HCT116 (cell line): Measurements from ENCODE around the gene ELAC1. TPM values are rescaled to one million over a fixed set of nuclear protein-coding genes. Genes with fewer than 3 reads are reported as not detected.

Source experiments
- ATAC-seq: fragments of 200-7000 bp; cut with Tn5 transposase; 2 replicates; pipeline ENCODE4 v1.9.1; 2020; ENCODE audit warnings: mild to moderate bottlenecking, moderate library complexity
- Bru-seq: library from RNA; stranded (reverse); fragments of 400-500 nt; gene quantifications from one replicate; lab custom pipeline; 2021; lab: Mats Ljungman, UMichigan
- BruChase-seq, 2 experiments: library from RNA; stranded (reverse); fragments of 400-500 nt; gene quantifications; one replicate each; lab custom pipeline; 2021; lab: Mats Ljungman, UMichigan
- BruUV-seq: library from RNA; stranded (reverse); fragments of 400-500 nt; replicated peaks from 2 replicates; lab custom pipeline; 2021; lab: Mats Ljungman, UMichigan
- CTCF ChIA-PET: fragments of 300-600 bp; sonication (Branson Sonifier 250); formaldehyde crosslinking; loops from one replicate; lab custom pipeline; 2021; ENCODE audit warnings: antibody characterized with exemption; lab: Charles Lee
- POLR2A ChIA-PET: fragments of 300-600, 350-600 bp; sonication (Branson Sonifier 250); formaldehyde crosslinking; loops from one replicate; lab custom pipeline; 2021; ENCODE audit warnings: antibody characterized with exemption; lab: Charles Lee
- RAD21 ChIA-PET, 2 experiments: fragments of 300-600 bp; sonication (Branson Sonifier 250); formaldehyde crosslinking; loops; one replicate each; lab custom pipeline; 2023; ENCODE audit warnings: low total read pairs in 2 of 2; ENCODE audit not compliant: uncharacterized antibody in 2 of 2, unreplicated experiment in 2 of 2, low non-redundant PET in 1 of 2; lab: Charles Lee
- DNase-seq: peaks from one replicate; pipeline ENCODE4 v3.0.0-alpha.2; 2010; ENCODE audit warnings: low read depth, low spot score
- H2AFZ ChIP-seq: fragments of 200-600 bp; shearing (Covaris generic), sonication (generic); 2 replicates; pipeline ENCODE4 v1.6.1; 2017; ENCODE audit warnings: low read depth, mixed run types, mixed read lengths, antibody characterized with exemption, low read length; ENCODE audit not compliant: poor library complexity, severe bottlenecking
- H3K27ac ChIP-seq: 2 replicates; pipeline ENCODE4 v1.5.1; 2012; ENCODE audit warnings: low read depth, low read length
- H3K27me3 ChIP-seq: fragments of 200-600 bp; sonication (generic); 2 replicates; pipeline ENCODE4 v1.6.1; 2016; ENCODE audit warnings: mixed run types, low read length, mixed read lengths; ENCODE audit not compliant: insufficient read depth
- H3K36me3 ChIP-seq, 2 experiments: fragments of 200-500 bp in 1 of 2; fragments of 200-600 bp in 1 of 2; sonication (Bioruptor generic) in 1 of 2; sonication (generic) in 1 of 2; 2 replicates each; pipeline versions ENCODE4 v1.5.1 to v1.6.1; 2014 to 2016; ENCODE audit warnings: low read length in 2 of 2, inconsistent platforms in 1 of 2, mixed read lengths in 1 of 2, mixed run types in 1 of 2; ENCODE audit not compliant: insufficient read depth in 2 of 2, control insufficient read depth in 1 of 2
- H3K4me1 ChIP-seq, 2 experiments: fragments of 200-600 bp in 1 of 2; sonication (generic) in 1 of 2; 2 replicates each; pipeline versions ENCODE4 v1.5.1 to v1.6.1; 2012 to 2017; ENCODE audit warnings: low read length in 2 of 2, inconsistent platforms in 1 of 2, mild to moderate bottlenecking in 1 of 2, mixed read lengths in 1 of 2, mixed run types in 1 of 2, moderate library complexity in 1 of 2; ENCODE audit not compliant: insufficient read depth in 2 of 2, control insufficient read depth in 1 of 2
- H3K4me2 ChIP-seq: fragments of 200-600 bp; sonication (generic); 2 replicates; pipeline ENCODE4 v1.6.1; 2017; ENCODE audit warnings: mixed run types, low read length, mixed read lengths
- H3K4me3 ChIP-seq, 2 experiments: fragments of 200-600 bp in 1 of 2; sonication (generic) in 1 of 2; replicated peaks in 1 of 2; 2 replicates each; pipeline ENCODE4 v1.5.1; 2011 to 2016; ENCODE audit warnings: low read length in 2 of 2, control low read depth in 1 of 2, low read depth in 1 of 2, mild to moderate bottlenecking in 1 of 2, mixed read lengths in 1 of 2, mixed run types in 1 of 2
- H3K79me2 ChIP-seq: fragments of 200-600 bp; sonication (generic); 2 replicates; pipeline ENCODE4 v1.6.1; 2017; ENCODE audit warnings: mild to moderate bottlenecking, mixed run types, low read length, moderate library complexity, mixed read lengths; ENCODE audit not compliant: insufficient read depth
- H3K9ac ChIP-seq: fragments of 200-600 bp; sonication (generic); 2 replicates; pipeline ENCODE4 v1.6.1; 2016; ENCODE audit warnings: low read length, mixed read lengths
- H3K9me2 ChIP-seq: fragments of 200-600 bp; sonication (generic), shearing (Covaris generic); 2 replicates; pipeline ENCODE4 v1.6.1; 2017; ENCODE audit warnings: mixed run types, mild to moderate bottlenecking, moderate library complexity; ENCODE audit not compliant: insufficient read depth
- H3K9me3 ChIP-seq, 2 experiments: fragments of 200-500 bp in 1 of 2; fragments of 200-600 bp in 1 of 2; sonication (Bioruptor generic) in 1 of 2; sonication (generic) in 1 of 2; 2 replicates each; pipeline ENCODE4 v1.6.1; 2014 to 2017; ENCODE audit warnings: low read length in 2 of 2, mixed read lengths in 2 of 2, inconsistent platforms in 1 of 2, low read depth in 1 of 2, mild to moderate bottlenecking in 1 of 2, mixed run types in 1 of 2, moderate library complexity in 1 of 2; ENCODE audit not compliant: control insufficient read depth in 1 of 2, insufficient read depth in 1 of 2
- H4K20me1 ChIP-seq: fragments of 200-600 bp; sonication (generic), shearing (Covaris generic); 2 replicates; pipeline ENCODE4 v1.6.1; 2017; ENCODE audit warnings: mixed run types, mild to moderate bottlenecking, moderate library complexity; ENCODE audit not compliant: insufficient read depth
- ATF3 ChIP-seq: IDR thresholded peaks from 2 replicates; pipeline ENCODE4 v1.6.1; 2012
- CBX3 ChIP-seq: IDR thresholded peaks from 2 replicates; pipeline ENCODE4 v1.6.1; 2012; ENCODE audit warnings: low read depth
- CEBPB ChIP-seq: IDR thresholded peaks from 2 replicates; pipeline ENCODE4 v1.6.1; 2012; ENCODE audit warnings: low read depth
- EGR1 ChIP-seq: IDR thresholded peaks from 2 replicates; pipeline ENCODE4 v1.6.1; 2012; ENCODE audit warnings: low read depth
- ELF1 ChIP-seq: IDR thresholded peaks from 2 replicates; pipeline ENCODE4 v1.6.1; 2012; ENCODE audit warnings: low read depth, borderline replicate concordance
- FOSL1 ChIP-seq: IDR thresholded peaks from 2 replicates; pipeline ENCODE4 v1.6.1; 2012; ENCODE audit warnings: low read depth
- JUND ChIP-seq: IDR thresholded peaks from 2 replicates; pipeline ENCODE4 v1.6.1; 2012
- MAX ChIP-seq: IDR thresholded peaks from 2 replicates; pipeline ENCODE4 v1.6.1; 2012
- POLR2A ChIP-seq: IDR thresholded peaks from 2 replicates; pipeline ENCODE4 v1.7.0; 2011; ENCODE audit warnings: borderline replicate concordance; ENCODE audit not compliant: insufficient read depth, insufficient read length; ENCODE audit errors: extremely low read depth
- POLR2AphosphoS5 ChIP-seq: IDR thresholded peaks from 2 replicates; pipeline ENCODE4 v1.6.1; 2011; ENCODE audit warnings: mild to moderate bottlenecking, low read depth, low read length, moderate library complexity
- REST ChIP-seq: IDR thresholded peaks from 2 replicates; pipeline ENCODE4 v1.6.1; 2012; ENCODE audit warnings: low read depth
- SIN3A ChIP-seq: IDR thresholded peaks from 2 replicates; pipeline ENCODE4 v1.6.1; 2012; ENCODE audit warnings: low read depth
- SP1 ChIP-seq: IDR thresholded peaks from 2 replicates; pipeline ENCODE4 v1.6.1; 2012; ENCODE audit warnings: low read depth
- YY1 ChIP-seq: IDR thresholded peaks from 2 replicates; pipeline ENCODE4 v1.6.1; 2011; ENCODE audit warnings: low read length, low read depth, moderate library complexity, mild to moderate bottlenecking; ENCODE audit not compliant: insufficient replicate concordance; ENCODE audit errors: extremely low read depth
- ZFX ChIP-seq: fragments of 450-650 bp; IDR thresholded peaks from 2 replicates; pipeline ENCODE4 v1.6.1; 2017
- ZNF274 ChIP-seq: fragments of 200-500 bp; sonication (Bioruptor generic); IDR thresholded peaks from 2 replicates; pipeline ENCODE4 v1.6.1; 2014; ENCODE audit warnings: mild to moderate bottlenecking, low read depth, low read length, inconsistent platforms
- intact Hi-C: fragments of 100-400 bp; cut with micrococcal nuclease; formaldehyde crosslinking; loops from 2 replicates; pipeline ENCODE4 v1.10.0; 2022
- long read RNA-seq: library from polyadenylated mRNA; unstranded; transcript quantifications from one replicate; pipeline ENCODE4 v2.0.0, GENCODE V29; 2021; ENCODE audit not compliant: unreplicated experiment
- polyA plus RNA-seq: library from polyadenylated mRNA; unstranded; fragments of >200 nt; gene quantifications from 2 replicates; pipeline ENCODE4 v1.2.1, GENCODE V29; 2012; ENCODE audit warnings: missing spikeins
- total RNA-seq: library from RNA; stranded (reverse); gene quantifications from one replicate; pipeline ENCODE4 v1.2.1, GENCODE V29; 2021; ENCODE audit not compliant: unreplicated experiment

Gene ELAC1, protein sequence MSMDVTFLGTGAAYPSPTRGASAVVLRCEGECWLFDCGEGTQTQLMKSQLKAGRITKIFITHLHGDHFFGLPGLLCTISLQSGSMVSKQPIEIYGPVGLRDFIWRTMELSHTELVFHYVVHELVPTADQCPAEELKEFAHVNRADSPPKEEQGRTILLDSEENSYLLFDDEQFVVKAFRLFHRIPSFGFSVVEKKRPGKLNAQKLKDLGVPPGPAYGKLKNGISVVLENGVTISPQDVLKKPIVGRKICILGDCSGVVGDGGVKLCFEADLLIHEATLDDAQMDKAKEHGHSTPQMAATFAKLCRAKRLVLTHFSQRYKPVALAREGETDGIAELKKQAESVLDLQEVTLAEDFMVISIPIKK
- 8.6 TPM for total RNA-seq
- polyA plus RNA-seq: 4.5 and 7.1 TPM in 2 replicates
- Bru-seq, nascent RNA: percentile 79 among the genes with signal in this experiment
- percentile 75 among the genes with signal in this experiment for BruChase-seq, experiment 1, labeled RNA remaining after a 6-hour chase
- percentile 93 among the genes with signal in this experiment for BruChase-seq, experiment 2, labeled RNA remaining after a 2-hour chase
- long read RNA-seq, transcript ELAC1-201 (4 exons, 2,235 nt): major isoform, 12 of 20 reads
- long read RNA-seq, transcript ELAC1-203 (4 exons, 694 nt): minor isoform, 5 of 20 reads
- long read RNA-seq, partial matches to known transcripts: 0 of 20 reads
- long read RNA-seq, other reads (novel, unspliced or antisense): 2 of 20 reads

DNA sequence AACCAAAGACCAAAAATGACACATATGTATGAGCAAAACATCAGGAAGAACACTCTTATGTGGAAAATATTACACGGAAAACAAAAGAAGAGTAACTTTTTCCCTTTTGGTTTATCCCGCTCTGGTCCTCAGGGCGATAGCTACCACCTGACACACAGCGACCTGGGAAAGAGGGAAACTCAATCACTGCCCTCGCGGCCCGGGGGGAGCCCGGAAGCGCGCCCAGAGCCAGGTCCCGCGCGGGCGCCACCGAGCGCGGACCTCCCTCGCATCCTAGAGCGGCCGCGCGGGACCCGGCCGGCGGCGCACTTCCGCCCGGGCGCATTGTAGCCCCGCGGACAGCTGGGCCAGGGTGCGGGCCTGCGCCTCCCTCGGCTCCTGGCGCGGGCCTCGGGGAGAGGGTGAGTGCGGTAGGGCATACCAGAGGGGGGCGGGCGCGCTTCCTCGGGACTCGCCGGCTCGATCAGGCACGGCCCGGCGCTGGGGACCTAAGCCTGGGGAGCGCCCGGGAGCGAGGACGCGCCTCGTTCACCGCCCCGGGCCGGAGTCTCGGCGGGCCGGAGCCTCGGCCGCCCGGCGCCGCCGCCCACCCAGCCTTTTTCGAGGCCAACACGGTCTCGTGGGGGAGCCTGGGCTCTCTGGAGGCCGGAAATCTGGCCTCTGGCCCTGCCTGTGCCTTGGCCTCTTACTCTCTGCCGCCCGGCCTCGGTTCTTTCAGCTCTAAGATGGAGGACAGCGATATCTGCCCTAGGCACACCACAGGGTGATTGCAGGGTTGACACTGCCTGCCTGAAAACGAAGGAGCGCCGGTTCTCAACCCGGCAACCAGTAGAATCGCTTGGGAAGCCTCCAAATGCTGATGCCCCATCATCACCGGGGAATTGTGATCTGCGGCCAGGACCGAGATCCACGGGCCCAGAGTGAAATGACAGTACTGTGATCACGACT is at the start of gene ELAC1:
TSS of gene ELAC1 (plus strand) at position 327 of the 948 bp plus-strand sequence. CDS start 6,365 bp downstream, outside the sequence.
- Histone ChIP-seq H3K9me3 (no peaks in the 10 kb centered on the region), H3K4me1 (peaks cover 16 to 27% of the 10 kb centered on the region in 2 experiments; a peak in 3 of 4 replicates), H3K36me3 (no peaks in the 10 kb centered on the region), H3K27me3 (no peaks in the 10 kb centered on the region), H2AFZ (peak within 1 kb of the TSS; percentile 89), H3K9ac (peak within 1 kb of the TSS; percentile 89), H4K20me1 (no peaks in the 10 kb centered on the region), H3K79me2 (peaks cover 15% of the 10 kb centered on the region), H3K27ac (peak within 1 kb of the TSS; percentile 90), H3K9me2 (no peaks in the 10 kb centered on the region), H3K4me3 (peak within 1 kb of the TSS; percentile 69 to 92), H3K4me2 (peak within 1 kb of the TSS; percentile 92)
- ATAC-seq: peak; percentile 97
- no TSS peak for BruUV-seq
- TF ChIP-seq REST (no peak), ZFX (peak; percentile 99), ELF1 (peak; percentile 69), SP1 (no peak), JUND (0 out of 2 replicates have a peak, but pooled peaks have one; percentile 3), POLR2A (peak; percentile 80), POLR2AphosphoS5 (peak; percentile 97), MAX (peak; percentile 66), SIN3A (peak; percentile 79), EGR1 (no peak), CEBPB (no peak), ATF3 (no peak), FOSL1 (no peak), CBX3 (0 out of 2 replicates have a peak, but pooled peaks have one; percentile 17), ZNF274 (no peak), YY1 (peak; percentile 79)
- DNase-seq: peak; percentile 46
- intact Hi-C loops: loop anchor here (5.0 kb wide), 4 partner anchors 64 to 229 kb away; partner anchors contain the start of genes ME2, MEX3C, MRO and SMAD4
- ChIA-PET POLR2A (interaction anchor here (0.9 to 2.3 kb wide), 7 partner anchors 12 to 89 kb away, joined by 3 to 7 read pairs (median 4); partner anchors contain the start of genes ME2 and SMAD4), CTCF (no interaction called here), RAD21 (no interaction called here)
